ENCODE results near the gene SMIM38. TPM values are rescaled to one million over a fixed set of nuclear protein-coding genes. Genes with fewer than 3 reads are reported as not detected.

The SMIM38 gene
- total and polyA plus RNA-seq, 2 donors from 2014 or later: 0.19 to 0.63 TPM

DNA sequence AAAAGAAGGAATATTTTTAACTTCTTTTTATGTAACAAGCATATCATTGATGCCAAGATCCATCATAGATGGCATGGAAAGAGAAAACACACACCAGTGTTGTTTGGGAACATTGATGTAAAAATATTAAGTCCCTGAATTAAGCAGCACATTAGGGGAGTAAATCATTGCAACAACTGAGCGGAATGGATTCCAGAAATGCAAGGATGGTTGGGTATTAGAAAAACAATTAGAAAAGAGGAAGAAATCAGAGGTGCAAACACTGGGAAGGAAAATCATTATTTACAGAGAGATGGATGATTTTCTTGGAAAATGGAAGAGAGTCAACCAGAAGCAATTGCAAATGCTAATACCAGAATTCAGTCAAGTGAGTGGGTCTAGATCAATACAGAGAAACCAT, 8.1 kb downstream of the SMIM38 start:
- no peaks in the 10 kb centered on the region for H3K36me3 ChIP-seq (ENCODE audit: control insufficient read depth in 2 of 3, insufficient read depth in 3 of 3, low read length in 3 of 3)
- H3K4me3 ChIP-seq (ENCODE audit: low read length in 3 of 3): no peak overlapping the region
- DNase-seq (no peak), FAIRE-seq (no peak)
- H3K27me3 ChIP-seq (ENCODE audit: control insufficient read depth, insufficient read depth, low read length): no peaks in the 10 kb centered on the region
- H3K9ac ChIP-seq (ENCODE audit: low read length in 3 of 3): no peak overlapping the region
- no peak overlapping the region for H3K27ac ChIP-seq (ENCODE audit: low read depth in 2 of 2, low read length in 2 of 2)
- peaks cover 0 to 3% (median 0%) of the 10 kb centered on the region in 3 donors for H3K9me3 ChIP-seq (ENCODE audit: control insufficient read depth in 2 of 3, insufficient read depth in 1 of 3, low read length in 3 of 3)
- H3K4me1 ChIP-seq (ENCODE audit: control insufficient read depth in 2 of 3, insufficient read depth in 2 of 3, low read depth in 1 of 3, low read length in 3 of 3): no peaks in the 10 kb centered on the region
- intact Hi-C loops (cut with DNase I): no loop called here
- TF ChIP-seq, protein P1, sequence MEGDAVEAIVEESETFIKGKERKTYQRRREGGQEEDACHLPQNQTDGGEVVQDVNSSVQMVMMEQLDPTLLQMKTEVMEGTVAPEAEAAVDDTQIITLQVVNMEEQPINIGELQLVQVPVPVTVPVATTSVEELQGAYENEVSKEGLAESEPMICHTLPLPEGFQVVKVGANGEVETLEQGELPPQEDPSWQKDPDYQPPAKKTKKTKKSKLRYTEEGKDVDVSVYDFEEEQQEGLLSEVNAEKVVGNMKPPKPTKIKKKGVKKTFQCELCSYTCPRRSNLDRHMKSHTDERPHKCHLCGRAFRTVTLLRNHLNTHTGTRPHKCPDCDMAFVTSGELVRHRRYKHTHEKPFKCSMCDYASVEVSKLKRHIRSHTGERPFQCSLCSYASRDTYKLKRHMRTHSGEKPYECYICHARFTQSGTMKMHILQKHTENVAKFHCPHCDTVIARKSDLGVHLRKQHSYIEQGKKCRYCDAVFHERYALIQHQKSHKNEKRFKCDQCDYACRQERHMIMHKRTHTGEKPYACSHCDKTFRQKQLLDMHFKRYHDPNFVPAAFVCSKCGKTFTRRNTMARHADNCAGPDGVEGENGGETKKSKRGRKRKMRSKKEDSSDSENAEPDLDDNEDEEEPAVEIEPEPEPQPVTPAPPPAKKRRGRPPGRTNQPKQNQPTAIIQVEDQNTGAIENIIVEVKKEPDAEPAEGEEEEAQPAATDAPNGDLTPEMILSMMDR (IDR thresholded peaks at IDR 0.05; ENCODE audit: borderline replicate concordance, extremely low read depth, insufficient read depth): no peak

GRCh38 chr11:69164824-69165223, 9.1 kb downstream of the SMIM38 start:
- H3K36me3 ChIP-seq (ENCODE audit: control insufficient read depth in 2 of 3, insufficient read depth in 3 of 3, low read length in 3 of 3): no peaks in the 10 kb centered on the region
- no peak overlapping the region for H3K4me3 ChIP-seq (ENCODE audit: low read length in 3 of 3)
- FAIRE-seq (no peak), DNase-seq (no peak)
- no peaks in the 10 kb centered on the region for H3K27me3 ChIP-seq (ENCODE audit: control insufficient read depth, insufficient read depth, low read length)
- H3K9ac ChIP-seq (ENCODE audit: low read length in 3 of 3): no peak overlapping the region
- H3K4me1 ChIP-seq (ENCODE audit: control insufficient read depth in 2 of 3, insufficient read depth in 2 of 3, low read depth in 1 of 3, low read length in 3 of 3): no peaks in the 10 kb centered on the region
- no peak overlapping the region for H3K27ac ChIP-seq (ENCODE audit: low read depth in 2 of 2, low read length in 2 of 2)
- intact Hi-C loops (cut with DNase I): no loop called here
- H3K9me3 ChIP-seq (ENCODE audit: control insufficient read depth in 2 of 3, insufficient read depth in 1 of 3, low read length in 3 of 3): peaks cover 0 to 3% (median 0%) of the 10 kb centered on the region in 3 donors
- TF ChIP-seq, protein P1 (IDR thresholded peaks at IDR 0.05; ENCODE audit: borderline replicate concordance, extremely low read depth, insufficient read depth): no peak

DNA sequence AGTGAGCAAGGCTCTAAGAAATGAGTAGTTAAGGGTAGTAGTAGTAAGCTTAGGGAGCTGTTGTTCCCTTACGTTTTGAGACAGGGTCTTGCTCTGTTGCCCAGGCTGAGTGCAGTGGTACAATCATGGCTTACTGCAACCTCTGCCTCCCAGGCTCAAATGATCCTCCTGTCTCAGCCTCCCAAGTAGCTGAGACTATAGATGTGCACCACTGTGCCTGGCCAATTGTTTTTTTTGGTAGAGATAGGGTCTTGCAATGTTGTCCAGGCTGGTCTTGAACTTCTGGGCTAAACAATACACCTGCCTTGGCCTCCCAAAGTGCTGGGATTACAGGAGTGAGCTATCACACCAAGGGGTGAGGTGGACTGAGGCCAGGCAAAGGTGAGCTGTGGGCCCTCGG, 10.0 kb downstream of the SMIM38 start:
- intact Hi-C loops (cut with DNase I): no loop called here
- Histone ChIP-seq H3K4me1 (ENCODE audit: control insufficient read depth in 2 of 3, insufficient read depth in 2 of 3, low read depth in 1 of 3, low read length in 3 of 3) (no peaks in the 10 kb centered on the region), H3K9ac (ENCODE audit: low read length in 3 of 3) (no peak overlapping the region), H3K36me3 (ENCODE audit: control insufficient read depth in 2 of 3, insufficient read depth in 3 of 3, low read length in 3 of 3) (no peaks in the 10 kb centered on the region), H3K9me3 (ENCODE audit: control insufficient read depth in 2 of 3, insufficient read depth in 1 of 3, low read length in 3 of 3) (peaks cover 0 to 3% (median 0%) of the 10 kb centered on the region in 3 donors), H3K27ac (ENCODE audit: low read depth in 2 of 2, low read length in 2 of 2) (no peak overlapping the region), H3K4me3 (ENCODE audit: low read length in 3 of 3) (no peak overlapping the region), H3K27me3 (ENCODE audit: control insufficient read depth, insufficient read depth, low read length) (no peaks in the 10 kb centered on the region)
- TF ChIP-seq, protein P1 (IDR thresholded peaks at IDR 0.05; ENCODE audit: borderline replicate concordance, extremely low read depth, insufficient read depth): no peak
- no peak for DNase-seq
- FAIRE-seq: no peak

Data from kidney (tissue), 14 donors.